GM12878 (cell line): Measurements from ENCODE around the gene RASA1. TPM values are rescaled to one million over a fixed set of nuclear protein-coding genes. Genes with fewer than 3 reads are reported as not detected.
A peak's percentile ranks its signal among the peaks of the same experiment; 100 is the strongest.

Experiments used
- ATAC-seq: fragments of 200-7000 bp; cut with Tn5 transposase; 3 replicates; pipeline ENCODE4 v1.9.1; 2020; ENCODE audit warnings: mild to moderate bottlenecking, moderate library complexity
- BruUV-seq: library from RNA; stranded (reverse); fragments of 400-500 nt; replicated peaks from 2 replicates; lab custom pipeline; 2021; lab: Mats Ljungman, UMichigan
- CTCF ChIA-PET: fragments of 300-600 bp; sonication (Branson Sonifier 250); formaldehyde crosslinking; extraction: SDS; loops from one replicate; lab custom pipeline; 2021; ENCODE audit warnings: inconsistent platforms; lab: Yijun Ruan, JAX
- POLR2A ChIA-PET: fragments of 350-600 bp; formaldehyde crosslinking; extraction: SDS; loops from one replicate; lab custom pipeline; 2021; ENCODE audit warnings: inconsistent platforms; lab: Charles Lee
- RAD21 ChIA-PET: fragments of 300-600 bp; sonication (Branson Sonifier 250); formaldehyde crosslinking; loops from one replicate; lab custom pipeline; 2023; ENCODE audit warnings: antibody characterized with exemption; ENCODE audit not compliant: unreplicated experiment; lab: Charles Lee
- SMC1A ChIA-PET: fragments of 300-600 bp; sonication (Branson Sonifier 250); formaldehyde crosslinking; loops from one replicate; lab custom pipeline; 2023; ENCODE audit not compliant: unreplicated experiment, uncharacterized antibody; lab: Charles Lee
- DNase-seq: peaks from one replicate; pipeline ENCODE4 v3.0.0-alpha.2; 2011; ENCODE audit warnings: low read depth, low spot score
- FAIRE-seq: peaks from 3 replicates; lab custom pipeline; 2011; peaks lifted over from hg19 to GRCh38; lab: Jason Lieb, UNC
- H2AFZ ChIP-seq: 2 replicates; pipeline ENCODE4 v1.6.0; 2011; ENCODE audit warnings: low read depth, low read length, control low read depth; ENCODE audit not compliant: control insufficient read depth
- H3K27ac ChIP-seq: 2 replicates; pipeline ENCODE4 v1.5.1; 2011; ENCODE audit warnings: control low read depth; ENCODE audit not compliant: control insufficient read depth, insufficient read depth
- H3K27me3 ChIP-seq, 2 experiments: replicated peaks in 1 of 2; 2 replicates each; pipeline versions ENCODE4 v1.6.0 to v1.6.1; 2011; ENCODE audit warnings: low read length in 1 of 2; ENCODE audit not compliant: control insufficient read depth in 2 of 2, insufficient read depth in 2 of 2
- H3K36me3 ChIP-seq, 2 experiments: 2 replicates each; pipeline ENCODE4 v1.5.1; 2011; ENCODE audit warnings: low read length in 1 of 2; ENCODE audit not compliant: control insufficient read depth in 2 of 2, insufficient read depth in 2 of 2
- H3K4me1 ChIP-seq: 2 replicates; pipeline ENCODE4 v1.6.1; 2011; ENCODE audit warnings: mild to moderate bottlenecking, low read length, moderate library complexity, mixed read lengths; ENCODE audit not compliant: control insufficient read depth, insufficient read depth
- H3K4me2 ChIP-seq: 2 replicates; pipeline ENCODE4 v1.6.0; 2011; ENCODE audit warnings: control low read depth; ENCODE audit not compliant: control insufficient read depth, insufficient read depth
- H3K4me3 ChIP-seq: fragments of 200-600 bp; sonication (generic); 2 replicates; pipeline ENCODE4 v1.5.1; 2016
- H3K79me2 ChIP-seq: 2 replicates; pipeline ENCODE4 v1.6.0; 2011; ENCODE audit warnings: low read length; ENCODE audit not compliant: control insufficient read depth, insufficient read depth
- H3K9ac ChIP-seq: 2 replicates; pipeline ENCODE4 v1.8.0; 2011; ENCODE audit warnings: low read length, control low read depth, mixed read lengths; ENCODE audit not compliant: control insufficient read depth, insufficient read depth
- H3K9me3 ChIP-seq: replicated peaks from 3 replicates; pipeline ENCODE4 v1.5.1; 2011; ENCODE audit warnings: mild to moderate bottlenecking, low read length; ENCODE audit not compliant: control insufficient read depth, insufficient read depth
- H4K20me1 ChIP-seq: 2 replicates; pipeline ENCODE4 v1.6.0; 2011; ENCODE audit not compliant: control insufficient read depth, insufficient read depth
- CREM ChIP-seq: IDR thresholded peaks from 2 replicates; pipeline ENCODE4 v1.6.1; 2014; ENCODE audit warnings: antibody characterized with exemption, low read depth
- IRF4 ChIP-seq: IDR thresholded peaks from 2 replicates; pipeline ENCODE4 v1.6.1; 2011; ENCODE audit warnings: low read depth, low read length
- LARP7 ChIP-seq: fragments of 450-650 bp; IDR thresholded peaks from 2 replicates; pipeline ENCODE4 v1.6.1; 2017; ENCODE audit warnings: mild to moderate bottlenecking
- POLR2AphosphoS2 ChIP-seq: IDR thresholded peaks from 2 replicates; pipeline ENCODE4 v1.6.1; 2011; ENCODE audit warnings: low read depth, mild to moderate bottlenecking, low read length, improper control_type of control experiment, moderate library complexity
- SP1 ChIP-seq: IDR thresholded peaks from one replicate; pipeline ENCODE4 v1.6.1; 2011; ENCODE audit warnings: low read depth, low read length
- SRF ChIP-seq, 2 experiments: IDR thresholded peaks; 2 replicates each; pipeline ENCODE4 v1.6.1; 2011; ENCODE audit warnings: low read depth in 2 of 2, low read length in 2 of 2, mild to moderate bottlenecking in 1 of 2, moderate library complexity in 1 of 2
- STAT3 ChIP-seq: IDR thresholded peaks from 2 replicates; pipeline ENCODE4 v1.6.1; 2011; ENCODE audit warnings: low read depth, low read length, improper control_type of control experiment
- WGBS: methylation state at CpG from one replicate; pipeline ENCODE4 v1.1.6; 2016; ENCODE audit warnings: low lambda C conversion rate; ENCODE audit not compliant: insufficient replicate concordance, insufficient coverage; ENCODE audit errors: missing lambda C conversion rate; 5-methylcytosine and 5-hydroxymethylcytosine counted together
- in situ Hi-C: fragments of 300-500 bp; cut with MboI; formaldehyde crosslinking; loops from 9 replicates; pipeline ENCODE4 v1.14.3; 2018; ENCODE audit warnings: mixed read lengths
- intact Hi-C: fragments of 100-400 bp; cut with micrococcal nuclease; formaldehyde crosslinking; loops from one replicate; pipeline ENCODE4 v1.14.2; 2022; ENCODE audit not compliant: unreplicated experiment
- polyA plus RNA-seq, 11 experiments: library from polyadenylated mRNA; depleted of rRNA in 4 of 11; unstranded in 6 of 11; stranded (reverse) in 5 of 11; fragments of >200 nt; fragmentation: Nextera tagmentation in 4 of 11; fragmentation: Illumina TruSeq in 1 of 11; extraction: Ambion mirVana in 4 of 11; extraction: Trizol in 1 of 11; gene quantifications; 1 replicate in 1 of 11; 2 replicates in 10 of 11; pipeline versions ENCODE4 v1.2.1 to v1.2.3, GENCODE V29; 2011 to 2016; ENCODE audit warnings: inconsistent platforms in 2 of 11, missing spikeins in 2 of 11, low read depth in 1 of 11
- total RNA-seq, 4 experiments: library from RNA; depleted of rRNA in 3 of 4; stranded (reverse); fragments of >200 nt in 3 of 4; fragmentation: Illumina TruSeq in 1 of 4; extraction: Trizol in 1 of 4; gene quantifications; 2 replicates each; pipeline versions ENCODE4 v1.2.1 to v1.2.3, GENCODE V29; 2013 to 2021
- TF ChIP-seq, protein P1 (sequence below): fragments of 450-650 bp; conservative IDR thresholded peaks from 2 replicates; pipeline ENCODE4 v1.6.1; 2017; ENCODE audit warnings: mild to moderate bottlenecking, moderate library complexity
- TF ChIP-seq, protein P2 (sequence below): fragments of 450-650 bp; IDR thresholded peaks from 2 replicates; pipeline ENCODE4 v1.6.1; 2014; ENCODE audit warnings: mild to moderate bottlenecking
- TF ChIP-seq, protein P3 (sequence below): fragments of 450-650 bp; IDR thresholded peaks from 2 replicates; pipeline ENCODE4 v1.6.1; 2017; ENCODE audit warnings: antibody characterized with exemption, mild to moderate bottlenecking, moderate library complexity
- TF ChIP-seq, protein P4 (sequence below): fragments of 450-650 bp; IDR thresholded peaks from 2 replicates; pipeline ENCODE4 v1.6.1; 2017; ENCODE audit warnings: mild to moderate bottlenecking
- TF ChIP-seq, protein P5 (sequence below): fragments of 450-650 bp; IDR thresholded peaks from 2 replicates; pipeline ENCODE4 v1.6.1; 2016; ENCODE audit warnings: mild to moderate bottlenecking

Gene RASA1
- total and polyA plus RNA-seq, 10 of the 15 experiments (the other 5 are each of a cell fraction or from before 2014, with no cell fraction given): 7.8 to 72.3 (median 21.8) TPM

DNA sequence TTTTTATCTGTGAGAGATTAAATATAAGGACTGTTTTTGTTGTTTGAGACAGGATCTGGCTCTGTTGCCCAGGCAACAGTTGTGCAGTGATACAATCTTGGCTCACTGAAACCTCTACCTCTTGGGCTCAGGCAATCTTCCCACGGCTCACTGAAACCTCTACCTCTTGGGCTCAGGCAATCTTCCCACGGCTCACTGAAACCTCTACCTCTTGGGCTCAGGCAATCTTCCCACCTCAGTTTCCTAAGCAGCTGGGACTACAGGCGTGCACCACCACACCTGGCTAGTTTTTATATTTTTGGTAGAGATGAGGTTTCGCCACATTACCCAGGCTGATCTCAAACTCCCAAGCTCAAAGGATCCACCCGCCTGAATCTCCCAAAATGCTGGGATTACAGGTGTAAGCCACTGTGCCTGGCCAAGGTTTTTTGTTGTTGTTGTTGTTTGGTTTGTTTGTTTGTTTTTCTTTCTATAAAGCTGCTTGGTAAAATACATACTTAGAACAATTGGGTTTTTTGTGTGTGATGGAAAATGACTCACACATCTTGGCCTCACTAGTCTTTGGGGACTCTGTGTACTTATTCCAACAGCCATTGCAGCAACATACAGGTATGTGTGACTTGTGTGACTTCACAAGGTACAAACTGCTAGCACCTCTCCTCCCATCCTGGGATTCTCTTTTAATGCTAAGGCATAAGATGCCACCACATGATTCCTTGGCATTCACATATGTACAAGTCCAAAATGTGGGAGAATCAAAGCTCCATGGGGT lies 36.5 kb upstream of the RASA1 start:
- H3K27ac ChIP-seq: peak overlapping the region; percentile 99
- peaks cover 14% of the 10 kb centered on the region; the same call in 2 of the 3 replicates for H3K9me3 ChIP-seq
- no peaks in the 10 kb centered on the region for H4K20me1 ChIP-seq
- ChIA-PET RAD21 (interaction anchor here (0.7 to 7.2 kb wide), 16 partner anchors 23 to 181 kb away, joined by 3 to 81 read pairs (median 3); partner anchors contain the start of gene RASA1), SMC1A (interaction anchor here (0.6 to 6.4 kb wide), 37 partner anchors 10 to 202 kb away, joined by 3 to 43 read pairs (median 4); partner anchors contain the start of gene RASA1), POLR2A (interaction anchor here (0.9 to 2.0 kb wide), 6 partner anchors 12 to 156 kb away, joined by 3 to 9 read pairs (median 4); partner anchors contain the start of gene RASA1), CTCF (interaction anchor here (0.8 to 2.4 kb wide), 10 partner anchors 10 to 161 kb away, joined by 3 to 12 read pairs (median 3); no protein-coding TSS in a partner anchor)
- intact Hi-C loops (loop anchor here (1.0 to 2.0 kb wide), 4 partner anchors 36 to 150 kb away; partner anchors contain the start of gene RASA1), in situ Hi-C loops (loop anchor here (5.0 kb wide), 1 partner anchor 114 kb away; no protein-coding TSS in a partner anchor)
- DNase-seq: peak; percentile 83
- H3K4me1 ChIP-seq: peaks cover 21% of the 10 kb centered on the region
- no peaks in the 10 kb centered on the region for H3K79me2 ChIP-seq
- H2AFZ ChIP-seq: peak overlapping the region; percentile 73
- H3K4me2 ChIP-seq: peak overlapping the region; percentile 61
- no peaks in the 10 kb centered on the region for H3K36me3 ChIP-seq
- WGBS: 2% methylated on average over 5 of the region's 5 CpGs
- no peaks in the 10 kb centered on the region for H3K27me3 ChIP-seq
- BruUV-seq: TSS peak; percentile 78
- peak; percentile 91 for FAIRE-seq
- peak; percentile 90 for ATAC-seq
- H3K4me3 ChIP-seq: no peak overlapping the region
- peak overlapping the region; percentile 51; the same call in 1 of the 2 replicates for H3K9ac ChIP-seq
- TF ChIP-seq, protein P1, sequence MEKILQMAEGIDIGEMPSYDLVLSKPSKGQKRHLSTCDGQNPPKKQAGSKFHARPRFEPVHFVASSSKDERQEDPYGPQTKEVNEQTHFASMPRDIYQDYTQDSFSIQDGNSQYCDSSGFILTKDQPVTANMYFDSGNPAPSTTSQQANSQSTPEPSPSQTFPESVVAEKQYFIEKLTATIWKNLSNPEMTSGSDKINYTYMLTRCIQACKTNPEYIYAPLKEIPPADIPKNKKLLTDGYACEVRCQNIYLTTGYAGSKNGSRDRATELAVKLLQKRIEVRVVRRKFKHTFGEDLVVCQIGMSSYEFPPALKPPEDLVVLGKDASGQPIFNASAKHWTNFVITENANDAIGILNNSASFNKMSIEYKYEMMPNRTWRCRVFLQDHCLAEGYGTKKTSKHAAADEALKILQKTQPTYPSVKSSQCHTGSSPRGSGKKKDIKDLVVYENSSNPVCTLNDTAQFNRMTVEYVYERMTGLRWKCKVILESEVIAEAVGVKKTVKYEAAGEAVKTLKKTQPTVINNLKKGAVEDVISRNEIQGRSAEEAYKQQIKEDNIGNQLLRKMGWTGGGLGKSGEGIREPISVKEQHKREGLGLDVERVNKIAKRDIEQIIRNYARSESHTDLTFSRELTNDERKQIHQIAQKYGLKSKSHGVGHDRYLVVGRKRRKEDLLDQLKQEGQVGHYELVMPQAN: no peak
- TF ChIP-seq IRF4 (0 out of 2 replicates have a peak, but pooled peaks have one; percentile 24), STAT3 (no peak), LARP7 (no peak), POLR2AphosphoS2 (no peak), SRF (IDR thresholded peaks at IDR 0.05; ENCODE audit: low read depth in 2 of 2, low read length in 2 of 2) (no peak), CREM (no peak), SP1 (no peak)
- TF ChIP-seq, protein P2, sequence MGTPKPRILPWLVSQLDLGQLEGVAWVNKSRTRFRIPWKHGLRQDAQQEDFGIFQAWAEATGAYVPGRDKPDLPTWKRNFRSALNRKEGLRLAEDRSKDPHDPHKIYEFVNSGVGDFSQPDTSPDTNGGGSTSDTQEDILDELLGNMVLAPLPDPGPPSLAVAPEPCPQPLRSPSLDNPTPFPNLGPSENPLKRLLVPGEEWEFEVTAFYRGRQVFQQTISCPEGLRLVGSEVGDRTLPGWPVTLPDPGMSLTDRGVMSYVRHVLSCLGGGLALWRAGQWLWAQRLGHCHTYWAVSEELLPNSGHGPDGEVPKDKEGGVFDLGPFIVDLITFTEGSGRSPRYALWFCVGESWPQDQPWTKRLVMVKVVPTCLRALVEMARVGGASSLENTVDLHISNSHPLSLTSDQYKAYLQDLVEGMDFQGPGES: no peak
- TF ChIP-seq, protein P3, sequence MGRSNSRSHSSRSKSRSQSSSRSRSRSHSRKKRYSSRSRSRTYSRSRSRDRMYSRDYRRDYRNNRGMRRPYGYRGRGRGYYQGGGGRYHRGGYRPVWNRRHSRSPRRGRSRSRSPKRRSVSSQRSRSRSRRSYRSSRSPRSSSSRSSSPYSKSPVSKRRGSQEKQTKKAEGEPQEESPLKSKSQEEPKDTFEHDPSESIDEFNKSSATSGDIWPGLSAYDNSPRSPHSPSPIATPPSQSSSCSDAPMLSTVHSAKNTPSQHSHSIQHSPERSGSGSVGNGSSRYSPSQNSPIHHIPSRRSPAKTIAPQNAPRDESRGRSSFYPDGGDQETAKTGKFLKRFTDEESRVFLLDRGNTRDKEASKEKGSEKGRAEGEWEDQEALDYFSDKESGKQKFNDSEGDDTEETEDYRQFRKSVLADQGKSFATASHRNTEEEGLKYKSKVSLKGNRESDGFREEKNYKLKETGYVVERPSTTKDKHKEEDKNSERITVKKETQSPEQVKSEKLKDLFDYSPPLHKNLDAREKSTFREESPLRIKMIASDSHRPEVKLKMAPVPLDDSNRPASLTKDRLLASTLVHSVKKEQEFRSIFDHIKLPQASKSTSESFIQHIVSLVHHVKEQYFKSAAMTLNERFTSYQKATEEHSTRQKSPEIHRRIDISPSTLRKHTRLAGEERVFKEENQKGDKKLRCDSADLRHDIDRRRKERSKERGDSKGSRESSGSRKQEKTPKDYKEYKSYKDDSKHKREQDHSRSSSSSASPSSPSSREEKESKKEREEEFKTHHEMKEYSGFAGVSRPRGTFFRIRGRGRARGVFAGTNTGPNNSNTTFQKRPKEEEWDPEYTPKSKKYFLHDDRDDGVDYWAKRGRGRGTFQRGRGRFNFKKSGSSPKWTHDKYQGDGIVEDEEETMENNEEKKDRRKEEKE: no peak
- TF ChIP-seq, protein P4, sequence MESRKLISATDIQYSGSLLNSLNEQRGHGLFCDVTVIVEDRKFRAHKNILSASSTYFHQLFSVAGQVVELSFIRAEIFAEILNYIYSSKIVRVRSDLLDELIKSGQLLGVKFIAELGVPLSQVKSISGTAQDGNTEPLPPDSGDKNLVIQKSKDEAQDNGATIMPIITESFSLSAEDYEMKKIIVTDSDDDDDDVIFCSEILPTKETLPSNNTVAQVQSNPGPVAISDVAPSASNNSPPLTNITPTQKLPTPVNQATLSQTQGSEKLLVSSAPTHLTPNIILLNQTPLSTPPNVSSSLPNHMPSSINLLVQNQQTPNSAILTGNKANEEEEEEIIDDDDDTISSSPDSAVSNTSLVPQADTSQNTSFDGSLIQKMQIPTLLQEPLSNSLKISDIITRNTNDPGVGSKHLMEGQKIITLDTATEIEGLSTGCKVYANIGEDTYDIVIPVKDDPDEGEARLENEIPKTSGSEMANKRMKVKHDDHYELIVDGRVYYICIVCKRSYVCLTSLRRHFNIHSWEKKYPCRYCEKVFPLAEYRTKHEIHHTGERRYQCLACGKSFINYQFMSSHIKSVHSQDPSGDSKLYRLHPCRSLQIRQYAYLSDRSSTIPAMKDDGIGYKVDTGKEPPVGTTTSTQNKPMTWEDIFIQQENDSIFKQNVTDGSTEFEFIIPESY: no peak
- TF ChIP-seq, protein P5, sequence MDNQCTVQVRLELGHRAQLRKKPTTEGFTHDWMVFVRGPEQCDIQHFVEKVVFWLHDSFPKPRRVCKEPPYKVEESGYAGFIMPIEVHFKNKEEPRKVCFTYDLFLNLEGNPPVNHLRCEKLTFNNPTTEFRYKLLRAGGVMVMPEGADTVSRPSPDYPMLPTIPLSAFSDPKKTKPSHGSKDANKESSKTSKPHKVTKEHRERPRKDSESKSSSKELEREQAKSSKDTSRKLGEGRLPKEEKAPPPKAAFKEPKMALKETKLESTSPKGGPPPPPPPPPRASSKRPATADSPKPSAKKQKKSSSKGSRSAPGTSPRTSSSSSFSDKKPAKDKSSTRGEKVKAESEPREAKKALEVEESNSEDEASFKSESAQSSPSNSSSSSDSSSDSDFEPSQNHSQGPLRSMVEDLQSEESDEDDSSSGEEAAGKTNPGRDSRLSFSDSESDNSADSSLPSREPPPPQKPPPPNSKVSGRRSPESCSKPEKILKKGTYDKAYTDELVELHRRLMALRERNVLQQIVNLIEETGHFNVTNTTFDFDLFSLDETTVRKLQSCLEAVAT: peak; percentile 62; the same call in 1 of the 2 replicates
